SK-N-SH (cell line): ENCODE measurements around the gene MAGEF1.

ENCODE experiments used
- CTCF ChIP-seq: fragments of 200-600 bp; sonication (generic); IDR thresholded peaks from 2 replicates; pipeline ENCODE4 v1.6.1; 2017; ENCODE audit warnings: antibody characterized with exemption, mild to moderate bottlenecking, moderate library complexity
- EP300 ChIP-seq, 2 experiments: IDR thresholded peaks; 2 replicates each; pipeline versions ENCODE4 v1.4.0 to v1.6.1; 2012; ENCODE audit warnings: borderline replicate concordance in 1 of 2, low read depth in 1 of 2, low read length in 1 of 2
- EZH2phosphoT487 ChIP-seq: fragments of 200-600 bp; sonication (generic); IDR thresholded peaks from 2 replicates; pipeline ENCODE4 v1.6.1; 2017; ENCODE audit warnings: low read depth, mixed run types, mild to moderate bottlenecking, antibody characterized with exemption, moderate library complexity, borderline replicate concordance
- POLR2AphosphoS5 ChIP-seq: IDR thresholded peaks from 2 replicates; pipeline ENCODE4 v1.6.1; 2012; ENCODE audit warnings: low read depth, low read length
- REST ChIP-seq: IDR thresholded peaks from 2 replicates; pipeline ENCODE4 v1.6.1; 2012; ENCODE audit warnings: mild to moderate bottlenecking, low read depth, low read length, moderate library complexity
- RXRA ChIP-seq: IDR thresholded peaks from 2 replicates; pipeline ENCODE4 v1.4.0; 2012; ENCODE audit warnings: low read depth, mild to moderate bottlenecking, borderline replicate concordance
- YY1 ChIP-seq: IDR thresholded peaks from 2 replicates; pipeline ENCODE4 v1.4.0; 2012; ENCODE audit warnings: low read depth, mild to moderate bottlenecking

GRCh38 chr3:184760337-184761074 lies 48.6 kb upstream of the MAGEF1 start:
- TF ChIP-seq EP300 (IDR thresholded peaks at IDR 0.05; ENCODE audit: borderline replicate concordance in 1 of 2, low read depth in 1 of 2, low read length in 1 of 2) = no peak
- TF ChIP-seq REST = no peak
- TF ChIP-seq EZH2phosphoT487 = no peak
- no peak for TF ChIP-seq CTCF
- TF ChIP-seq RXRA = no peak
- no peak for TF ChIP-seq YY1
- no peak for TF ChIP-seq POLR2AphosphoS5
